K562 (cell line): ENCODE results near the gene BNIPL. TPM values are rescaled to one million over a fixed set of nuclear protein-coding genes. Genes with fewer than 3 reads are reported as not detected.

Experiments
- ATAC-seq: fragments of 200-7000 bp; cut with Tn5 transposase; 3 replicates; pipeline ENCODE4 v1.9.1; 2020; ENCODE audit warnings: moderate library complexity
- BruUV-seq: library from RNA; stranded (reverse); fragments of 400-500 nt; replicated peaks from 2 replicates; lab custom pipeline; 2021; lab: Mats Ljungman, UMichigan
- CTCF ChIA-PET: fragments of 300-600 bp; formaldehyde crosslinking; extraction: SDS; loops from one replicate; lab custom pipeline; 2021; ENCODE audit warnings: low intra/inter-chr PET ratio; lab: Yijun Ruan, JAX
- POLR2A ChIA-PET: fragments of 300-600, 350-650 bp; sonication (Branson Sonifier 250); formaldehyde crosslinking; extraction: SDS; loops from one replicate; lab custom pipeline; 2021; ENCODE audit warnings: antibody characterized with exemption, inconsistent platforms; lab: Yijun Ruan, JAX
- DNase-seq, 4 experiments: peaks; one replicate each; pipeline versions ENCODE4 v3.0.0 to v3.0.0-alpha.2; 2011 to 2018; ENCODE audit warnings: low spot score in 3 of 4, mixed read lengths in 3 of 4; ENCODE audit errors: extremely low read depth in 1 of 4
- FAIRE-seq: peaks from 2 replicates; lab custom pipeline; 2011; peaks lifted over from hg19 to GRCh38; lab: Jason Lieb, UNC
- H2AFZ ChIP-seq: 2 replicates; pipeline ENCODE4 v1.6.0; 2011; ENCODE audit warnings: low read depth, low read length, control low read depth, inconsistent platforms
- H3K27ac ChIP-seq: fragments of 200-600 bp; 3 replicates; pipeline ENCODE4 v1.8.0; 2011; ENCODE audit warnings: low read depth, mild to moderate bottlenecking, control low read depth, inconsistent platforms, low read length, moderate library complexity, mixed read lengths; ENCODE audit errors: extremely low read depth
- H3K27me3 ChIP-seq, 2 experiments: fragments of 300-600 bp in 1 of 2; 2 replicates in 1 of 2; 3 replicates in 1 of 2; pipeline versions ENCODE4 v1.6.0 to v1.8.0; 2011; ENCODE audit warnings: inconsistent platforms in 2 of 2, low read length in 2 of 2, mild to moderate bottlenecking in 1 of 2, mixed read lengths in 1 of 2, moderate library complexity in 1 of 2; ENCODE audit not compliant: control insufficient read depth in 2 of 2, insufficient read depth in 2 of 2
- H3K36me3 ChIP-seq: fragments of 300-600 bp; 3 replicates; pipeline ENCODE4 v1.8.0; 2011; ENCODE audit warnings: mild to moderate bottlenecking, low read length, inconsistent platforms; ENCODE audit not compliant: control insufficient read depth, insufficient read depth
- H3K4me1 ChIP-seq, 2 experiments: fragments of 200-600 bp in 1 of 2; replicated peaks in 1 of 2; 2 replicates in 1 of 2; 3 replicates in 1 of 2; pipeline versions ENCODE4 v1.5.1 to v1.8.0; 2011; ENCODE audit warnings: inconsistent platforms in 2 of 2, low read length in 2 of 2, mild to moderate bottlenecking in 1 of 2, mixed read lengths in 1 of 2, moderate library complexity in 1 of 2; ENCODE audit not compliant: control insufficient read depth in 2 of 2, insufficient read depth in 2 of 2
- H3K4me2 ChIP-seq: 2 replicates; pipeline ENCODE4 v1.6.1; 2011; ENCODE audit warnings: low read length, control low read depth, inconsistent platforms, mixed read lengths; ENCODE audit not compliant: insufficient read depth
- H3K4me3 ChIP-seq: fragments of 200-600 bp; sonication (generic), shearing (Covaris generic); 2 replicates; pipeline ENCODE4 v1.5.1; 2016; ENCODE audit warnings: control low read depth, inconsistent platforms
- H3K79me2 ChIP-seq: fragments of 200-600 bp; 3 replicates; pipeline ENCODE4 v1.8.0; 2011; ENCODE audit warnings: low read length, inconsistent platforms; ENCODE audit not compliant: control insufficient read depth, insufficient read depth
- H3K9ac ChIP-seq, 2 experiments: 2 replicates each; pipeline versions ENCODE4 v1.6.0 to v1.6.1; 2011; ENCODE audit warnings: low read depth in 2 of 2, low read length in 2 of 2, control low read depth in 1 of 2, inconsistent platforms in 1 of 2, mild to moderate bottlenecking in 1 of 2, mixed read lengths in 1 of 2; ENCODE audit not compliant: insufficient read depth in 1 of 2
- H3K9me1 ChIP-seq: one replicate; pipeline ENCODE4 v1.6.0; 2011; ENCODE audit warnings: inconsistent platforms, mild to moderate bottlenecking, low read length, moderate library complexity; ENCODE audit not compliant: control insufficient read depth, insufficient read depth
- H3K9me3 ChIP-seq: replicated peaks from 2 replicates; pipeline ENCODE4 v1.5.1; 2011; ENCODE audit warnings: low read depth, low read length, inconsistent platforms; ENCODE audit not compliant: control insufficient read depth, insufficient read depth
- H4K20me1 ChIP-seq: replicated peaks from 2 replicates; pipeline ENCODE4 v1.6.1; 2011; ENCODE audit warnings: low read length, inconsistent platforms, mixed read lengths; ENCODE audit not compliant: control insufficient read depth, insufficient read depth
- CCNT2 ChIP-seq: IDR thresholded peaks from 2 replicates; pipeline ENCODE4 v1.6.1; 2011; ENCODE audit warnings: borderline replicate concordance, low read depth, mild to moderate bottlenecking, moderate library complexity, mixed read lengths, low read length; ENCODE audit not compliant: insufficient read length; ENCODE audit errors: extremely low read depth
- WGBS: fragments of 100-300 bp; shearing (Covaris generic); methylation state at CpG from one replicate; pipeline ENCODE4 v1.1.6; 2016; ENCODE audit warnings: low coverage, mixed read lengths; ENCODE audit not compliant: insufficient coverage; ENCODE audit errors: missing lambda C conversion rate; 5-methylcytosine and 5-hydroxymethylcytosine counted together
- in situ Hi-C: fragments of 300-500 bp; cut with MboI; formaldehyde crosslinking; loops from 4 replicates; pipeline ENCODE4 v1.15.0; 2018; ENCODE audit warnings: inconsistent platforms, mixed read lengths
- intact Hi-C: fragments of 100-400 bp; cut with micrococcal nuclease; formaldehyde crosslinking; loops from 2 replicates; pipeline ENCODE4 v1.14.2; 2022
- polyA plus RNA-seq, 8 experiments: library from polyadenylated mRNA; depleted of rRNA in 4 of 8; stranded (reverse) in 5 of 8; unstranded in 3 of 8; fragments of >200 nt; fragmentation: Nextera tagmentation in 2 of 8; fragmentation: Illumina TruSeq in 1 of 8; extraction: Ambion mirVana in 2 of 8; extraction: Trizol in 1 of 8; gene quantifications; 2 replicates each; pipeline versions ENCODE4 v1.2.1 to v1.2.3, GENCODE V29; 2011 to 2014; ENCODE audit warnings: inconsistent platforms in 1 of 8, missing spikeins in 1 of 8
- total RNA-seq, 7 experiments: library from RNA; depleted of rRNA in 6 of 7; stranded (reverse); fragments of >200 nt in 6 of 7; fragmentation: Illumina TruSeq in 2 of 7; extraction: Trizol in 2 of 7; gene quantifications; 2 replicates each; pipeline versions ENCODE4 v1.2.1 to v1.2.3, GENCODE V29; 2011 to 2021; ENCODE audit warnings: low replicate concordance in 1 of 7
- TF ChIP-seq, protein P1 (sequence below), 2 experiments: fragments of 450-650 bp; formaldehyde crosslinking in 1 of 2; IDR thresholded peaks; 2 replicates each; pipeline versions ENCODE4 v1.4.0 to v1.6.1; 2014 to 2020; ENCODE audit warnings: mild to moderate bottlenecking in 2 of 2, borderline replicate concordance in 1 of 2, low read depth in 1 of 2
- TF ChIP-seq, protein P2 (sequence below): sonication (generic); formaldehyde crosslinking; IDR thresholded peaks from 2 replicates; pipeline ENCODE4 v1.8.0; 2022; ENCODE audit warnings: mild to moderate bottlenecking, missing genetic modification reagents

BNIPL gene
- total and polyA plus RNA-seq, 9 of the 15 experiments (the other 6 are each of a cell fraction or from before 2014, with no cell fraction given), result 0.08 to 1.4 (median 0.68) TPM

DNA sequence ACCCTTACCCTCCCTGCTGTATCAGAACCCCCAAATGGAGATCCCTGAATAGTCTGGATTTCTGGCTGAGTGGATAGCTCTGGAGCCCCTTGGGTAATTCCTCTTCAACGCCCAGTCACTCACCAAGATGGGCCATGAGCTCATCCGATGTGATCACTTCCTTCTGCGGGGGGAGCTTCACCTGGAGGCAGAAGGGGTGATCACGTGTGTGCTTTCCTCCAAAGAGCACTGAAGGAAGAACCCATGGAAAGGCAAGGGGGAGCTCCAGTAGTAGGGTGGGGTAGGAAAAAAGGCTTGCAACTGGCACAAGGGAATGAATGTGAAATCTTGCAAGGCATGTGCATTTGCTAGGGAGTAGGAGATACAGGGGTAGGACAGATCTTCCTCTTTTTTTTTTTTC, 34.8 kb upstream of the BNIPL start (continued):
- TF ChIP-seq, protein P1, sequence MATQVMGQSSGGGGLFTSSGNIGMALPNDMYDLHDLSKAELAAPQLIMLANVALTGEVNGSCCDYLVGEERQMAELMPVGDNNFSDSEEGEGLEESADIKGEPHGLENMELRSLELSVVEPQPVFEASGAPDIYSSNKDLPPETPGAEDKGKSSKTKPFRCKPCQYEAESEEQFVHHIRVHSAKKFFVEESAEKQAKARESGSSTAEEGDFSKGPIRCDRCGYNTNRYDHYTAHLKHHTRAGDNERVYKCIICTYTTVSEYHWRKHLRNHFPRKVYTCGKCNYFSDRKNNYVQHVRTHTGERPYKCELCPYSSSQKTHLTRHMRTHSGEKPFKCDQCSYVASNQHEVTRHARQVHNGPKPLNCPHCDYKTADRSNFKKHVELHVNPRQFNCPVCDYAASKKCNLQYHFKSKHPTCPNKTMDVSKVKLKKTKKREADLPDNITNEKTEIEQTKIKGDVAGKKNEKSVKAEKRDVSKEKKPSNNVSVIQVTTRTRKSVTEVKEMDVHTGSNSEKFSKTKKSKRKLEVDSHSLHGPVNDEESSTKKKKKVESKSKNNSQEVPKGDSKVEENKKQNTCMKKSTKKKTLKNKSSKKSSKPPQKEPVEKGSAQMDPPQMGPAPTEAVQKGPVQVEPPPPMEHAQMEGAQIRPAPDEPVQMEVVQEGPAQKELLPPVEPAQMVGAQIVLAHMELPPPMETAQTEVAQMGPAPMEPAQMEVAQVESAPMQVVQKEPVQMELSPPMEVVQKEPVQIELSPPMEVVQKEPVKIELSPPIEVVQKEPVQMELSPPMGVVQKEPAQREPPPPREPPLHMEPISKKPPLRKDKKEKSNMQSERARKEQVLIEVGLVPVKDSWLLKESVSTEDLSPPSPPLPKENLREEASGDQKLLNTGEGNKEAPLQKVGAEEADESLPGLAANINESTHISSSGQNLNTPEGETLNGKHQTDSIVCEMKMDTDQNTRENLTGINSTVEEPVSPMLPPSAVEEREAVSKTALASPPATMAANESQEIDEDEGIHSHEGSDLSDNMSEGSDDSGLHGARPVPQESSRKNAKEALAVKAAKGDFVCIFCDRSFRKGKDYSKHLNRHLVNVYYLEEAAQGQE (IDR thresholded peaks at IDR 0.05; ENCODE audit: borderline replicate concordance), result peak; percentile 39
- TF ChIP-seq, protein P1 (CRISPR knock-in tag; IDR thresholded peaks at IDR 0.05; ENCODE audit: low read depth), result no peak

DNA sequence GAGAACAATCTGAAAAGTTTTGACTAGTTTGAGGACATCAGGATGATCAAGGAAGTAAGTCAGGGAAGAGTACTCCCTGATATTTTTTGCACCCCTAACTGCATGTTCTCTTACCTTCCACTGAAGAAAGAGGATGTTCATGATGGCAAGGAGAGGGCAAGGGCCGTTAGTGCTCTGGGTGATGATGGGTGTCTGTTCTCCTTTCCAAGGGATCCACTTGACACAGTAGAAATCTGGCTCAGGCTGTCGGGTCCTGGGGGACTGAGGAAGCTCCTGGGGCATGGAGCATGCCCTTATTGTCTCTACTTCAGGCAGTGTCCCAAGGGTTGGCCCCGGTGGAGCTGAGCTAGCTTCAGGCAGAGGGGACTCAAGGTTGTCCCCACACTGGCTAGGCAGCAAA, 34.3 kb upstream of the BNIPL start:
- H3K36me3 ChIP-seq, result peaks cover 7% of the 10 kb centered on the region; the same call in 2 of the 3 replicates
- no peak overlapping the region for H3K4me3 ChIP-seq
- DNase-seq (no peak), FAIRE-seq (no peak), ATAC-seq (no peak)
- peaks cover 9% of the 10 kb centered on the region; the same call in 1 of the 3 replicates for H3K79me2 ChIP-seq
- no TSS peak for BruUV-seq
- H3K9me3 ChIP-seq, result no peaks in the 10 kb centered on the region
- no peak overlapping the region for H2AFZ ChIP-seq
- peak overlapping the region in 1 of 2 experiments; percentile 69; a peak in 1 of 4 replicates for H3K9ac ChIP-seq
- 47% methylated on average over 3 of the region's 3 CpGs for WGBS
- peak overlapping the region; percentile 64; the same call in 1 of the 3 replicates for H3K27ac ChIP-seq
- no peaks in the 10 kb centered on the region for H3K9me1 ChIP-seq
- ChIA-PET POLR2A (interaction anchor here (0.6 to 2.0 kb wide), 9 partner anchors 9 to 613 kb away, joined by 3 to 7 read pairs (median 4); partner anchors contain the start of gene MCL1), CTCF (no interaction called here)
- no peaks in the 10 kb centered on the region for H4K20me1 ChIP-seq
- H3K4me2 ChIP-seq, result no peak overlapping the region
- intact Hi-C loops (no loop called here), in situ Hi-C loops (no loop called here)
- no peak for TF ChIP-seq CCNT2
- TF ChIP-seq, protein P2, sequence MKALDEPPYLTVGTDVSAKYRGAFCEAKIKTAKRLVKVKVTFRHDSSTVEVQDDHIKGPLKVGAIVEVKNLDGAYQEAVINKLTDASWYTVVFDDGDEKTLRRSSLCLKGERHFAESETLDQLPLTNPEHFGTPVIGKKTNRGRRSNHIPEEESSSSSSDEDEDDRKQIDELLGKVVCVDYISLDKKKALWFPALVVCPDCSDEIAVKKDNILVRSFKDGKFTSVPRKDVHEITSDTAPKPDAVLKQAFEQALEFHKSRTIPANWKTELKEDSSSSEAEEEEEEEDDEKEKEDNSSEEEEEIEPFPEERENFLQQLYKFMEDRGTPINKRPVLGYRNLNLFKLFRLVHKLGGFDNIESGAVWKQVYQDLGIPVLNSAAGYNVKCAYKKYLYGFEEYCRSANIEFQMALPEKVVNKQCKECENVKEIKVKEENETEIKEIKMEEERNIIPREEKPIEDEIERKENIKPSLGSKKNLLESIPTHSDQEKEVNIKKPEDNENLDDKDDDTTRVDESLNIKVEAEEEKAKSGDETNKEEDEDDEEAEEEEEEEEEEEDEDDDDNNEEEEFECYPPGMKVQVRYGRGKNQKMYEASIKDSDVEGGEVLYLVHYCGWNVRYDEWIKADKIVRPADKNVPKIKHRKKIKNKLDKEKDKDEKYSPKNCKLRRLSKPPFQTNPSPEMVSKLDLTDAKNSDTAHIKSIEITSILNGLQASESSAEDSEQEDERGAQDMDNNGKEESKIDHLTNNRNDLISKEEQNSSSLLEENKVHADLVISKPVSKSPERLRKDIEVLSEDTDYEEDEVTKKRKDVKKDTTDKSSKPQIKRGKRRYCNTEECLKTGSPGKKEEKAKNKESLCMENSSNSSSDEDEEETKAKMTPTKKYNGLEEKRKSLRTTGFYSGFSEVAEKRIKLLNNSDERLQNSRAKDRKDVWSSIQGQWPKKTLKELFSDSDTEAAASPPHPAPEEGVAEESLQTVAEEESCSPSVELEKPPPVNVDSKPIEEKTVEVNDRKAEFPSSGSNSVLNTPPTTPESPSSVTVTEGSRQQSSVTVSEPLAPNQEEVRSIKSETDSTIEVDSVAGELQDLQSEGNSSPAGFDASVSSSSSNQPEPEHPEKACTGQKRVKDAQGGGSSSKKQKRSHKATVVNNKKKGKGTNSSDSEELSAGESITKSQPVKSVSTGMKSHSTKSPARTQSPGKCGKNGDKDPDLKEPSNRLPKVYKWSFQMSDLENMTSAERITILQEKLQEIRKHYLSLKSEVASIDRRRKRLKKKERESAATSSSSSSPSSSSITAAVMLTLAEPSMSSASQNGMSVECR, result 0 out of 2 replicates have a peak, but pooled peaks have one; percentile 7
- no peaks in the 10 kb centered on the region for H3K27me3 ChIP-seq
- H3K4me1 ChIP-seq, result peaks cover 51 to 58% of the 10 kb centered on the region in 2 experiments
